AG08395 (cell line): Measurements from ENCODE around the gene PTPN14.
"Not testable (repeated sequence)": the region's sequence is repeated elsewhere in the genome, so short reads cannot be mapped to it uniquely, and the experiment has no call there.

Experiments
- DNase-seq: peaks from one replicate; pipeline ENCODE4 v3.0.0; 2012; ENCODE audit warnings: mixed read lengths, low spot score

PTPN14 gene

DNA sequence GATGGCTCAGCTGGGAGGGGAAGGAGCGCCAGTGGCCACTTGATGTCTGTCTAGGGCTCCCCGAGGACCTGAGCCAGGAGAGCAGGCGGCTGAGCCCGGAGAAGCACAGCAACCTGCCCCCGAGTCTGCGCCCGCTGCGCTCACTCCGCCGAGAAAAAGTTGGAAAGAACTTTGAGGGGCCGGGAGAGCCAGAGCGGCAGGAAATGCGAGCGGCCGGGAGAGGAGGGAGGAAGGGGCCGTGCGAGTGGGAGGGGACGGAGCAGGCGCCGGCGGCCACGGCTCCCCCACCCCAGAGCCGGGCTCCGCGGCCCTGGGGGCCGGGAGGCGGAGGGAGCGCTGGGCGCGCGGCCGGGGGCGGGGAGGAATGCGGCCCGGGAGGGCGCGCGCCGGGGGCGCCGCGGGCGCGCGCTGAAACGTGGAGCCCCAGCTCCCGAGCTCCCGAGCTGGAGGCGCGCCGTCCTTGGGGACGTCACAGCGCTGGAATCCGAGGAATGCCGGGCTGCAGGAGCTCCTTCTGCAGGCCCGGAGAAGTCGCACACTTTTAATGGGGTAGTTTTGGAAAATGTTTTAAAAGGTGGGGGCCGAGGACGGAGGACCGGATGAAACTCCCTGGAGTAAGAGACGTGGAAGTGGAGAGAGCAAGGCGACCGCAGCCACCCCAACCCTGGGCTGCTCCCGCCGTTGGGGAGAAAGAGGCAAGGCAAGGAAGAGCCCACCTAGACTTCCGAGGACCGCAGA lies at the start of gene PTPN14:
TSS of gene PTPN14 (minus strand) at position 167 of the 738 bp plus-strand sequence. CDS start 86,799 bp downstream, outside the sequence.
- DNase-seq = peak; percentile 93

DNA sequence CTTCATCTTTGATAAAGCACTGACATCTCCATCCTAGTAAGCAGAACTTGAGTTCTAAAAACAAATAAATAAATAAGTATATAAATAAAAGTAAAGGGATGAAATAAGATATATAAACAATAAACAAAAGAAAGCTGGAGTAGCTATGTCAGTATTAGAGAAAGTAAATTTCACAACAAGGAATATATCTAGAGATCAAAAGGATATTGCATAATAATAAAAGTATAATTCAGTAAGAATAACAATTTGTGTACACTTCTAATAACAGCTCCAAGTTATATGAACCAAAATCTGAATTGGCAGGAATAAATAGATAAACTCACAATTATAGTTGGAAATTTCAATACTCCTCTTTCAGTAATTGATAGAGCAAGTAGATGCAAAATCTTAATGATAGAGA lies 41.8 kb upstream of the PTPN14 start:
- DNase-seq = no peak

DNA sequence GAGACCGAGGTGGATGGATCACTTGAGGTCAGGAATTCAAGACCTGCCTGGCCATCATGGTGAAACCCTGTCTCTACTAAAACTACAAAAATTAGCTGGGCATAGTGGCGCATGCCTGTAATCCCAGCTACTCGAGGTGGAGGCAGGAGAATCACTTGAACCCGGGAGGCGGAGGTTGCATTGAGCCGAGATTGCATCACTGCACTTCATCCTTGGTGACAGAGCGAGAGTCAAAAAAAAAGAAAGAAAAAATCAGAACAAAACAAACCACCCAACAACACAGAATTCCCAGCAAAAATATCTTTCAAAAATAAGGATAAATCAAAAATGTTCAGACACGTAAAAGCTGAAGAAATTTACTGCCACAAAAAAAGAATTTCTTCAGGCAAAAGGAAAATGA lies 40.5 kb upstream of the PTPN14 start:
- not testable (repeated sequence) for DNase-seq

DNA sequence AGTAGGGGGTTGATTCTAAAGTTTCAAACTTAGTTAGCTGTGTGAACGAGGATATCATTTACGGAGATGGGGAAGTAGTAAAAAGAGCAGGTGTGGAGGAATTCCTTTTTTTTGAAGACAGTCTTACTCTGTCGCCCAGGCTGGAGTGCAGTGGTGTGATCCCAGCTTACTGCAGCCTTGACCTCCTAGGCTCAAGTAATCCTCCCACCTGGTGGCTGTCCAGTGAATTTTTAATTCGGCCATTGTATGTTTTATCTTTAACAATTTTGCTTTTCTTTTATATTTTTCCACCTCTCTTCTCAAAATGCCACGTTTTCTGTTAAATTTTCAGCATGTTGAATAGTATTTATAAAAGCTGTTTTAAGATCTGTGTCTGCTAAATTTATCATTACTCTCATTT lies 39.3 kb upstream of the PTPN14 start:
- no peak for DNase-seq

DNA sequence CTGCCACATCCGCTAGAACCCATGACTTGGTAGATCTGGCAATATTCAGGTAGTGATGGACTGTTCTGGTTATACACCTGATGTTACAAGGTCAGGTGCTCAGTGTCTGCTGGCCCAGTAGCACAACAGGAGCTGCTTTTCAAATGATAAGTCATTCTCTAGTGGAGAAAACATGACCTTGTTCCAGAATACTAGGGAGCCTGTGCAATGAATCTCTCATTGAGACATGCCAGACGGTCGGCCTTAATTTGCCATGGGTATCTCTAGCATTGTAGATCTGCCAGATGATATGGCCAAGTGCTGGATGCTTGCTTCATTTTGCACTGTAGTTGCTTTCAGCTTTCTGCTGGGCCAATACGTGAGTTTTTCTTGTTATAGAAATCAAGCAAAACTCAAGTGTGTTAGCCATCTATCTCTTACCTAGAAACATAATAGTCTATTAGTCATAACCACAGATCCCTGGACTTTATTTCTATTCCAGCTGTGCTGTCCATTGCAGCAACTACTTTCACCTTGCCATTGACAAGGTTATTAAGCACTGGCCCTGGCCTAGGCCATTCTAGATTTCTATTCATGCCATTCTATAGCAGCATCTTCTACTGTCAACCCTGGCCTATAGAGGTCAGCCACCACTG lies 37.7 kb upstream of the PTPN14 start:
- no peak for DNase-seq

DNA sequence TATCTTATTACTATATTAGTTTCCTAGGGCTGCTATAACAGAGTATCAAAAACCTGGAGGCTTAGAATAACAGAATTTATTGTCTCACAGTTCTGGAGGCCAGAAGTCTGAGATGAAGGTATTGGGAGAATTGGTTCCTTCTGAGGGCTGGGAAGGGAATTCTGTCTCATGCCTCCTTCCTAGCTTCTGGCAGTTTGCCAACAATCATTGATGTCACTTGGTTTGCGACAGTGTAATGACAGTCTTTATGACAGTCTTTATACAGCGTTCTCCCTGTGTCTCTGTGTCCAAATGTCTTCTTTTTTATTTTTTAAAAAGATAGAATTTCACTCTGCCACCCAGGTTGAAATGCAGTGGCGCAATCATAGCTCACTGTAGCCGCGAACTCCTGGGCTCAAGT lies 35.8 kb upstream of the PTPN14 start:
- DNase-seq = no peak

DNA sequence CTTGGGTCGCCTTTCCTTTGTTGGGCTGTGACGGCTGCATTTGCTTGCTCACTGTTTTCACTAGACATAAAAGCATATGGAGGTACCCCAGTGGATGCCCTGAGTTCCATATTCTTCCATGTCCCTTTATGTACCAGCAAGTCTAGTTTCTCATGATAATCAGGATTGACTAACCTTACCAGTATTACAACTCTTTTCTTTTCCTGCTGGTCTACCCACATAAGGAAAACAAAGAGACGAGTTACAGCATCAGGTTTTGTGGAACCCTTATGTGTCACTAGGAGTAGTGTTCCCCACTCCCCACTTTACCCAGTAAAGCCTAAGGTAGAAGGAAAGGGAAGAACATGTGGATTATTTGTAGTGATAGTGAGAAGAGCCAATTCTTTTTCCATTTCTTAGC lies 35.2 kb upstream of the PTPN14 start:
- no peak for DNase-seq

DNA sequence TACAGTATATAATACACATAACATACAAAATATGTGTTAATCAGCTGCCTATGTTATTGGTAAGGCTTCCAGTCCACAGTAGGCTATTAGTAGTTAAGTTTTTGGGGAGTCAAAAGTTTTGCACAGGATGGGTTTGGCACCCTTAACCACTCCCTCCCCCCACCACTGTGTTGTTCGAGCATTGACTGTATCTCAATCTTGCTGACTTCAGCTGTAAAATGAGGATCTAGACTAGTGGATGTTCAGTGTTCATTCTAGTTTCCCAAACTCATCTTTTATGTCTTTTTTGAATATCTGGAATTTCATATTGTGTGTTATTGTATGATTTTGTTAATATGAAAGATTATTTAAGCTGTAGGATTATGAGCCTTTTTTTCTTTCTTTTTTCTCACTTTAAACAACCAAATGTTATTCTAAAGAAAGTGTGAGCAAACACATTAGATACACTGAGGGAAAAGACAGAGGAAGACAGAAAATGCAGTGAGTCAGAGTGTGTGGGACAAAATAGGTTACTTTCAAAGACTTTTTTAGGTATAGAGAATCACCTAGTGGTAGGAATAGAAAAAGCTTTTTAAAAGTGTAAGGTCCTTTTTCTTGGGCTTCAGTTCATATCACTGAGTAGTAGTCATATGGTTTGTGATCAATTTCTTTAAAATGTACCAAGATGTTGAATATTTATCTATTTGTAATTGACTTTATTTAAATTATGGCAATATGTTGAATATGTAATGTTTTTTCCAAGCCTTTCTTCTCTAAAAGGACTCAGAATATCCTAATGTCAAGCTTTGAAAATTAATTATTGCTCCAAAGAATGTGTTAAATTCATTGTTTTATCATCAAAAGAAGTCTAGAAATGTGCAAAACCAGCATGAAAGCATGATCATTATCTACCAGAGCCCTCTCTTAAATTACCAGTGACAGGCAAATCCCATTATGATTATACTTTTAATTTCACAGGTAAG lies 33.7 kb upstream of the PTPN14 start:
- DNase-seq = peak; percentile 61

DNA sequence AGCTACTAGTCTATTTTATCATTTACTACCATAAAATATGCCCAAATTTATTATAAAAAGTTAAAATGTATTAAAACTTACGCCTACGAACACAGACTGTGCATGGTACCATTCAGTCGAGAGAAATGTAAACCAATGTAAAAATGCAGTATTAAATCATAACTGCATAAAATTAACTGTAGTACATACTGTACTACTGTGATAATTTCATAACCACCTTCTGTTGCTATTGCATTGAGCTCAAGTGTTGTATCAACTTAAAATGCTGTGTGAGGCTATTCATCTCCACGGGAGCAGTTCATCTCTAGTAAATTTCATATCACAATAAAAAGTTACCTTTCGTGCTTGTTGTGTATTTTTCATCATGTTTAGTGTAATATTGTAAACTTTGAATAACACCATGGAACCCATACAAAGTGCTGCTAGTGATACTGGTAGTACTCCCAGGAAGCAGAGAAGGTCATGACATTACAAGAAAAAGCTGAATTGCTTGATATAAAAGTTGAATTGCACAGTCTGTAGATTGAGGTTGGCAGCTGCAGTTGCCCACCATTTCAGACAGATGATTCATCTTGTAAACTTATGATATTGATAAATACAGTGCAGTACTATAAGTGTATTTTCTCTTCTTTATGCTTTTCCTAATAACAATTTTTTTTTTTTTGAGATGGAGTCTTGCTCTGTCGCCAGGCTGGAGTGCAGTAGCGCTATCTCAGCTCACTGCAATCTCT lies 32.6 kb upstream of the PTPN14 start:
- DNase-seq = no peak

DNA sequence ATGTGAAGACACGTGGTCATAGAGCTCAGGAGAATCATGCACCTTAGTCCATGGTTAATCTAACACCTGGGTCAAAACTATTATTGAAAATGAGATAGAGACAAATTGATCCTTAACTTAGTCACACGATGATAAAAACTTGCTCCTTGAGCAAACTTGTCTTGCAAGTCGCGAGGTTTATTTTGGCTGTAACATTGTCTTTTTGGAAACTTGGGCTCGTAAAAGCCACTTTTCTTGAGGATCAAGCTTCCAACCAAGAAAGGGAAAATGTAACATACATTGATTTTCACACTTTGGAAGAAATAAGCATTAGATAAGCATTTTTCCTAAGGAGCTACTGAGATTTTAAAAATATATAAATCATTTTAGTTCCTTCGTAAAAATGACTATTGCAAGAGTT lies 31.7 kb upstream of the PTPN14 start:
- no peak for DNase-seq

DNA sequence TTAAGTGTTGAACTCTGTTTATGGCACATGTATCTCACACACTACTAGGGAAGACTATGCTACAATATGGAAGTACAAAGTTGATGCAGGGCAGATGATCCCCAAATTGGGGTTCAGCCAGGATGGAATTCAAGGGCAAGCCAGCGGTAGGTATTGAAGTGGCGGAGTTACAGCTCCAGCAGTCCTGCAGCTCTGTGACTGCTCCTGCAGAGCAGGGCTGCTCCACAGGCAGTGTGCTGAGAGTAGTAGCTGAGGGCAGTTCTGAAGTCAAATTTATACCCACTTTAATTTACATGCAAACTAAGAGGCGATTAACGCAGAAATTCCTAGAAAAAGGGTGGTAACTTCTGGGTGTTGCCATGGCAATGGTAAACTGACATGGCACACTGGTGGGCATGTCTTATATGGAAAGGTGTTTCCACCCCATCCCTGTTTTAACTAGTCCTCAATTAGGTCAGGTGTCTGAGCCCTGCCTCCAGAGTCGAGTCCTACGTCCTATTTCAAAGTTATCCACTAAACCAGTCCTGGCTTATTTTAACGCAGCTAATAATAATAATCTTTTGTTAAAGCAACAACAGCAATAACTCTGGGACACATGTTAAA lies 31.0 kb upstream of the PTPN14 start:
- DNase-seq = no peak

DNA sequence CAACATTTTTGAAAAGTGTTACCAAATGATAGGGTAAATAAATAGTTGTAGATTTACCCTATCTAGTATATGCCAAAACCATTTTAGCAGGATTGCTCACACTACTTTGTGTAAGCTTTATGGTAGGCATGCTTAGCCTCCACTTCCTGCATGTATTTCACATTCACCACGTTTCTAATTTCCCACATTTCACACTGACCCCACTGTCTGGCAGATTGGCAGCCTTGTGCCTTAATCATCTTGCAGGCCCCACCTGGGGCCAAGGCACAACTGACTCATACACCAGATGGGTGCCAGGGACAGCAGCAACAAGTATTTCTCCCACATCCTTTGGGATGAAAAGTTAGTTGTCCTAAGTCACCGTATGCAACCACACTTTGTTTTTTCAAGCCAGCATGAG lies 30.4 kb upstream of the PTPN14 start:
- peak; percentile 86 for DNase-seq

DNA sequence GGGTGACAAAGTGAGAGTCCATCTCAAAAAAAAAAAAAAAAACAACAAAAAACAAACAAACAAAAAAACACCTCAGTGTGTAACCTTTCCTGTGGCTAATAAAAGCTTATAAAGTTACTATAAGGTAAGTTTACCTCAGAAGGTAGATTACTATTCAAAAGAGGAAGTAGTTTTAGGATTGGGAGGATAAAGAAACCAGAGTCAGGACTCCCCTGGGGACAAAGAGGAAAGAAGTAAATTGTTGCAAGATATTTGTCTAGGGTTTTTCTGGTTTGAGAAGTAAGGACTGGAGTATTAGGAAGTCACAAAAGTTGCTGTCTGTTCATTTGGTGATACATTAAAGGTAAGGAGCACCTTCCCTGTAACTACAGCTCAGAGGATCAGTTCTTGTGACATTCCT lies 27.8 kb upstream of the PTPN14 start:
- DNase-seq = no peak

DNA sequence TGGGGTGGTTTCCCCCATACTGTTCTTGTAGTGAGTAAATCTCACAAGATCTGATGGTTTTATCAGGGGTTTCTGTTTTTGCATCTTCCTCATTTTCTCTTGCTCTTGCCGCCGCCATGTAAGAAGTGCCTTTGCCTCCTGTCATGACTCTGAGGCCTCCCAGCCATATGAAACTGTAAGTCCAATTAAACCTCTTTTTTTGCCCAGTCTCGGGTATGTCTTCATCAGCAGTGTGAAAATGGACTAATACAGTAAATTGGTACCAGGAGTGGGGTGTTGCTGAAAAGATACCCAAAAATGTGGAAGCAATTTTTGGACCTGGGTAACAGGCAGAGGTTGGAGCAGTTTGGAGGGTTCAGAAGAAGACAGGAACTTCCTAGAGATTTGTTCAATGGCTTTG lies 24.7 kb upstream of the PTPN14 start:
- DNase-seq = not testable (repeated sequence)

DNA sequence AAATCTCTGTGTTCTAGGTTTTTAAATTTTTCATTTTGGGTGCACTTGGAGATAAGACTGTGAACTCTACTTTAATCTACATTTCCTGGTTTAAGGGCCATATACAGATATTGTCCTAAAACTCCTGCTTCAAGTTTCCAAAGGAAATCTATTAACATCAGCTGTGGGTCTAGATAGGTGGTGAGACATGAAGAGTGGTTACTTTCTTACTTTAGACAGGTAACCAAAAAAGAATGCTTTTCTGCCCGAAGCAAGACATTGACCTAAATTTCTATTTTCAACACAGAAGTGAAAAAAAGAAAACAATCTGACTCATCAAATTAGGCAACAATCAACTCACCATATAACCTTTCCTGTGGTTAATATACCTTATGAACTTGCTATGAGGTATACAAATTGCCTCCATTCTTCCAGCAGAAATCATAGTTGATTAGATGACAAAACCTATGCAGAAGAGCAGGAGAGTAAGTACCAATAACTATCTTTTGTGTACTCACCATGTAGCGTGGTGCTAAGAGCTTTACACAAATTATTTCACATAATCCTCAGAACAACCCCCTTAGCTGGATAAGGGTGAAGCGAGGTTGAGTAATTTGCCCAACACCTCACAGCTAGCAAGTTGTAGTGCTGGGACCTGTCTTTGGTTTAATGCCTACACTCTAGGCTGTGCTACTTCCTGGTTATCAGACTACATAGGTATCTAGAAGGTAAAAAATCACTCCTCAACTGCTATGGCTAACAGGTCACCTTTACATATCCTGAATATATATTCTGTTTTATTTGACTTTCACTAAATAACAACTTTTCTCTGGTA lies 23.4 kb upstream of the PTPN14 start:
- no peak for DNase-seq

DNA sequence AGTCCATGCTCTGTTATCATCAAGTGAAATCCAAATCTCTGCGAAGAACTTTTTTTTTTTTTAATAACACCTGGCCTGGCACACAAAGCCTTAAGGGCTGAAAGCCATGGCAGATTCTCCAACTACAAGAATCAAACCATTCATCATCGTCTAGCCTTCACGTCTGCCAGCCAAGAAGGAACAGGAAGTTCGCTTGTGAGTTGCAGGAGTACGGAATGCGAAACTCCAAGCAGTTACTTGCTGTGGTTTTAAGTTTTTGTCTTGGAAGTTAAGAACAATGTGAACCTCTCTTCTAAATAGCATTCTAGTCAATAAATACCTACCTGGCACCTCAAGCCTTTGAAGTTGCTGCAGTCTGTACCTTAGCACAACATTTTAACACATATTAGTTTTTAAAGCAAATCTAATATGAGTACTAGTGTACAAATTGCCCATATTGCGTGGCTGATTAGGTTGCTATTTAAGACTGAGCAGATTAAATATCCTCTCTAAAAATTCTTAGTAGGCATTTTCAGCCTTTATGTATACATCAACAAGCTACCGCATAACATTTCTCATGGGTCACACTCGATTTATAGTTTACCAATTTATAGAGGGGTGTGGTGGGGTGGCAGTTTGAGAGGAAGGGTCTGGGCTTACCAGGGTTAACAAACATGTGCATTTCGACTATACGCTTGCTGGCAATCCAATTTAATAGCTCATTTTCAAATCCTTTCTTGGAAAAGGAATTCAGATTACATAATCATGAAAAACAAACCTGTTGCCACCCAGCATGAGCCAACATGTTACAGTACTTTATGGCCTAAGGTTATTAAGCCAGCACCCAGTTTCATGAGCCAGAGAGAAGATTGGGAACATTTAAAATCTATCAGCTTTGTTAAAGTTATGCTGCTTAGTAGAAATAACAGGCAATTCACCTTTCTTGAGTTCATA lies 22.2 kb upstream of the PTPN14 start:
- no peak for DNase-seq

DNA sequence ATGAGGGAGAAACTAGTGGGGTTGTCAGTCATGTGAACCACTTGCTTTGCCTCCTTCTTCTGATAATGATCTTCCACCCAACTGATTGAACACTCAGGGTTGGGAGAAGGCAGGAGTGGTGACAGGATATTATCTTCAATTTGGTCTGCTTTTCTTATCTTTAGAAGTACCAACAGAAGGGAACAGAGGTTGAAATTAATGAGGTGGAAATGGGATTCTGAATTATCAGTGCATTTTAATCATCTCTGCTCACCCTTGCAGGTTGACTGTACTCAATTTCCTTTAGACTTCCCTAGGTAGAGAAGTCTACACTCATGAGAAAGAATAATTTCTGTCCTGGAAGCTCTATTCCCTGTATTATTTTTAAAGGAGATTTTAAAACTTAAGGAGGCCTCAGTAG lies 19.9 kb upstream of the PTPN14 start:
- no peak for DNase-seq

DNA sequence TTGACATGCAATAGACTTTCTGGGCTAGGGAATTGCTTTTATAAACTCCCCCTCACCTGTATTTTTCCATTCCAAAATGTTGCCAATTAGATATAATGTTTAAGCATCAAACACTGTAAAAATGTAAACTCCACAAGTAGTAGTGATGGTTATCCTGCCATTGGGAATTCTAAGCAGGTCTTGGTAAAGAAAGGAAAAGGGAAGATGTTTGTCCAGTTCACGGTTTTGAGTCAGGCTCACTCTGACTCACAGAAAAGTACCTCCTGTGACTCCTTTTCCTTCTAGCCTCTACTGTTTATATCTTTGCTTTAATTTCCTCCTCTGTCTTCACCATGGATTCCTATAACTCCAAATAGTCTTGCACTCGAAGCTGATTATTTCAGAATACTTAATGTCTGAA lies 19.0 kb upstream of the PTPN14 start:
- DNase-seq = peak; percentile 44

DNA sequence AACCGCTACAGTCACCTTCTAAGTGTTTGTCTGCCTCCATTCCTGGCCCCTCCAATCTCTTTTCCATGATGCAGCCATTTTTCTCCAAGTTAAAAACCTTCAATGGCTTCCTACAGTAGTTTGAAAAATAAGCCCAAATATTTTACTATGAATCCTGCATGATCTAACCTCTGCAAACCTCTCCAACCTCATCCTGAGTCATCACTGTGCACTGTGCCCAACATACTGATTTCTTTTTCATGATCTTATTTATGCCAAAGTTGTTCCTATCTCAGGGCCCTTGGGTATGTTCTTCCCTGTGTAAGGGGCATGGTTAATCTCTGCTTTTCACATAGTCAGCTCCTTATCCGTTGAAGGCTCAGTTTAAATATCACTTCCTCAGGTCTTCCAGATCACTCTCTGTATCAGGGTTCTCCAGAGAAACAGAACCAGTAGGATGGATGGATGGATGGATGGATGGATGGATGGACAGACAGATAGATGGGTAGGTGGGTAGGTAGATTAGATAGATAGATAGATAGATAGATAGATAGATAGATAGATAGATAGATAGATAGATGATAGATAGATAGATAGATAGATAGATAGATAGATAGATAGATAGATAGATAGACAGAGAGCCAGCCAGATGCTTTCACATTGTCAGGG lies 18.1 kb upstream of the PTPN14 start:
- peak; percentile 53 for DNase-seq
